A673 (cell line): ENCODE results near the gene JAGN1. TPM values are rescaled to one million over a fixed set of nuclear protein-coding genes. Genes with fewer than 3 reads are reported as not detected.
"Not testable (repeated sequence)": the region's sequence is repeated elsewhere in the genome, so short reads cannot be mapped to it uniquely, and the experiment has no call there.

Experiments used
- BruUV-seq: library from RNA; stranded (reverse); fragments of 400-500 nt; replicated peaks from 2 replicates; lab custom pipeline; 2021; lab: Mats Ljungman, UMichigan
- CTCF ChIA-PET: fragments of 300-600 bp; sonication (Branson Sonifier 250); formaldehyde crosslinking; loops from one replicate; lab custom pipeline; 2022; ENCODE audit warnings: antibody characterized with exemption; lab: Charles Lee
- POLR2A ChIA-PET: fragments of 300-600 bp; sonication (Branson Sonifier 250); formaldehyde crosslinking; loops from one replicate; lab custom pipeline; 2022; ENCODE audit warnings: antibody characterized with exemption; ENCODE audit not compliant: low non-redundant PET; lab: Charles Lee
- DNase-seq: peaks from one replicate; pipeline ENCODE4 v3.0.0-alpha.2; 2015; ENCODE audit warnings: low spot score
- H3K27ac ChIP-seq: fragments of 200-600 bp; sonication (generic); 2 replicates; pipeline ENCODE4 v1.5.1; 2016; ENCODE audit warnings: mixed run types, low read depth, mild to moderate bottlenecking, mixed read lengths, antibody characterized with exemption, low read length; ENCODE audit not compliant: poor library complexity, severe bottlenecking
- H3K27me3 ChIP-seq: fragments of 200-600 bp; sonication (generic); replicated peaks from 2 replicates; pipeline ENCODE4 v1.6.1; 2017; ENCODE audit warnings: mixed run types, low read depth, mild to moderate bottlenecking, mixed read lengths, antibody characterized with exemption, low read length; ENCODE audit not compliant: insufficient read depth, poor library complexity
- H3K36me3 ChIP-seq: fragments of 200-600 bp; sonication (generic); 2 replicates; pipeline ENCODE4 v1.6.1; 2016; ENCODE audit warnings: mixed run types, mild to moderate bottlenecking, mixed read lengths, antibody characterized with exemption, low read length; ENCODE audit not compliant: insufficient read depth, poor library complexity, severe bottlenecking
- H3K4me1 ChIP-seq: fragments of 200-600 bp; sonication (generic); 2 replicates; pipeline ENCODE4 v1.6.1; 2017; ENCODE audit warnings: mixed run types, mild to moderate bottlenecking, mixed read lengths, antibody characterized with exemption, low read length; ENCODE audit not compliant: insufficient read depth, poor library complexity, severe bottlenecking
- H3K4me3 ChIP-seq: fragments of 200-600 bp; sonication (generic); 2 replicates; pipeline ENCODE4 v1.5.1; 2016; ENCODE audit warnings: low read depth, mixed run types, mild to moderate bottlenecking, mixed read lengths, low read length; ENCODE audit not compliant: poor library complexity, severe bottlenecking
- H3K9me3 ChIP-seq: fragments of 200-600 bp; sonication (generic); 2 replicates; pipeline ENCODE4 v1.6.1; 2016; ENCODE audit warnings: mixed run types, low read depth, mild to moderate bottlenecking, mixed read lengths, antibody characterized with exemption, low read length; ENCODE audit not compliant: poor library complexity, severe bottlenecking
- EZH2 ChIP-seq: fragments of 200-600 bp; sonication (generic); IDR thresholded peaks from 2 replicates; pipeline ENCODE4 v1.6.1; 2017; ENCODE audit warnings: borderline replicate concordance, low read depth, mild to moderate bottlenecking, mixed read lengths, antibody characterized with exemption, low read length; ENCODE audit not compliant: poor library complexity, severe bottlenecking
- intact Hi-C: fragments of 100-400 bp; cut with micrococcal nuclease; formaldehyde crosslinking; loops from one replicate; pipeline ENCODE4 v1.10.0; 2022; ENCODE audit not compliant: unreplicated experiment
- total RNA-seq: library from RNA; stranded (reverse); gene quantifications from 2 replicates; pipeline ENCODE4 v1.2.3, GENCODE V29; 2021
- TF ChIP-seq, protein P1 (sequence below): fragments of 300-800, 200-600 bp; sonication (generic); conservative IDR thresholded peaks from 2 replicates; pipeline ENCODE4 v1.5.1; 2017; ENCODE audit warnings: low read depth, mild to moderate bottlenecking, antibody characterized with exemption, low read length, moderate library complexity, mixed read lengths

Gene JAGN1
- total RNA-seq, 1 experiment from 2014 or later = 38.1 TPM

DNA sequence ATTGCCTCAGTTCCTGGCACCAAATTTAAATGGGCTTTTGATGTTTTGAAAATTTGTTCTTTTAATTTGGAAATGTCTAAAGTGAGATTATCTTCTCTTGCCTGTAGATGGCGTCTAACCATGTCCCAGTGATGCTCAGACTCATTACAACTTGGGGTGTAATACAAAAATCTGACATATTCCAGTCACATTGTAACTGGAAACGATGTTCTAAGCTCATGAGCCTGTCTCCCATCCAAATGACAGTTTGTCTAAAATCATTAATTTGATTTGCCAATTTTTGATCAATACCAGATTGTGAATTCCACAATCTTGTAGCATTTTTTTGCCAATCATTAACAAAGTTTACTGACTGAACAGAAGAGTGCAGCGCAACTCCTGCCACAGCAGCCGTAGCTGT, 41.5 kb upstream of the JAGN1 start:
- intact Hi-C loops, H3K4me1 ChIP-seq, CTCF ChIA-PET, H3K36me3 ChIP-seq, BruUV-seq, H3K27ac ChIP-seq, POLR2A ChIA-PET, H3K27me3 ChIP-seq, H3K9me3 ChIP-seq, H3K4me3 ChIP-seq: not testable (repeated sequence)
- TF ChIP-seq, protein P1, sequence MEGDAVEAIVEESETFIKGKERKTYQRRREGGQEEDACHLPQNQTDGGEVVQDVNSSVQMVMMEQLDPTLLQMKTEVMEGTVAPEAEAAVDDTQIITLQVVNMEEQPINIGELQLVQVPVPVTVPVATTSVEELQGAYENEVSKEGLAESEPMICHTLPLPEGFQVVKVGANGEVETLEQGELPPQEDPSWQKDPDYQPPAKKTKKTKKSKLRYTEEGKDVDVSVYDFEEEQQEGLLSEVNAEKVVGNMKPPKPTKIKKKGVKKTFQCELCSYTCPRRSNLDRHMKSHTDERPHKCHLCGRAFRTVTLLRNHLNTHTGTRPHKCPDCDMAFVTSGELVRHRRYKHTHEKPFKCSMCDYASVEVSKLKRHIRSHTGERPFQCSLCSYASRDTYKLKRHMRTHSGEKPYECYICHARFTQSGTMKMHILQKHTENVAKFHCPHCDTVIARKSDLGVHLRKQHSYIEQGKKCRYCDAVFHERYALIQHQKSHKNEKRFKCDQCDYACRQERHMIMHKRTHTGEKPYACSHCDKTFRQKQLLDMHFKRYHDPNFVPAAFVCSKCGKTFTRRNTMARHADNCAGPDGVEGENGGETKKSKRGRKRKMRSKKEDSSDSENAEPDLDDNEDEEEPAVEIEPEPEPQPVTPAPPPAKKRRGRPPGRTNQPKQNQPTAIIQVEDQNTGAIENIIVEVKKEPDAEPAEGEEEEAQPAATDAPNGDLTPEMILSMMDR = peak; percentile 53
- DNase-seq = peak; percentile 34

DNA sequence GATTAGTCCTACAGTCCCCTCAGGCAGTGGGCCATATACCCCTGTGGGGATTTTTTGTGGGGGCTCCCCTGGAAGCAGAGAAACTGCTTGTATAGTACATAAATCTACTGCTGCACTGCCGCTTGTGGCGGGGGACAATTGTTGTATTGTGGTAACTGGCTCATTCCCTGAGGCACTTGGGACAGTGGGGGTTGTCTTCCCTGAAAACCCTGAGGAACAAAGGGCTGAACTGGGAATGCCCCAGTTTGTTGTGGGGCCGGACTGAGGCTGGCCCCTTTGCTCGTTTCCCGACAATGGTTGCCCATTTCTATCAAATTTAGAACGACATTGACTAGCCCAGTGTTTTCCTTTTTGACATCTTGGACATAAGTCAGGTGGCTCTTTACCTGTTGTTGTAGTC, 39.0 kb upstream of the JAGN1 start:
- H3K27me3 ChIP-seq, H3K36me3 ChIP-seq, H3K4me1 ChIP-seq, H3K27ac ChIP-seq, BruUV-seq, CTCF ChIA-PET, POLR2A ChIA-PET, H3K4me3 ChIP-seq, H3K9me3 ChIP-seq, intact Hi-C loops, DNase-seq: not testable (repeated sequence)

DNA sequence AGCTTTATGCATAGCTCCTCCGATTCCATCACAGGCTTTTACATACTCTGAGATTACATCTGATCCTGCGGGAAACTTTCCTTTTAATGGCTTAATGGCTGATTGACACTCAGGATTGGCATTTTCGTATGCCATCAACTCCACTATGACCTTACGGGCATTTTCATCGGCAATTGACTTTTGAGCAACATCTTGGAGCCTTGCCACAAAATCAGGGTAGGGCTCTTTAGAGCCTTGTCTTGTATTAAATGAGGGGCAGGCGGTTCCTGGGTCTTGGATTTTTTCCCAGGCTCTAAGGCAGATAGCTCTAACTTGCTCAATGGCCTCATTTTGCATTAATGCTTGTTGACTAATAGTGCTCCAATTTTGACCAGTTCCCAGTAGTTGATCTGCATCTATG, 38.5 kb upstream of the JAGN1 start:
- DNase-seq, H3K4me1 ChIP-seq, BruUV-seq, H3K27me3 ChIP-seq, H3K4me3 ChIP-seq, H3K36me3 ChIP-seq, H3K27ac ChIP-seq, CTCF ChIA-PET, intact Hi-C loops, POLR2A ChIA-PET, H3K9me3 ChIP-seq: not testable (repeated sequence)

DNA sequence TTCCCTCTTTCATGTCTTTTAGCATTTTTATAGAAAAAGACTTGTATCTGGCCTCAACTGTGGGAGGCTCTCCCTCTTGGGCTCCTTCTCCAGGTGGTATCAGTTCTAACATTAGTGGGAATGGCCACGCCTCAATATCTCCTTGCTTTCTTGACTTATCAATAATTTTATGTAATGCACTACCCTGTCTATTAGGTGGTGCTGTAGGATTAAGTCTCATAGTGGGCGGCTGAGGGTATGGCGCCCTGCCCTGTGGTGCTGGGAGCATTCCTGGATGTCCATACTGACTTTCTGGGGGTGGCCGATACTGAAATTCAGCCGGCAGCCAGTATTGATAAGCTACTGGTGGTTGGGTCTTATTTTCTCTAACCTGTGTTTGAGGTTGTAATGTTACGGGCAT, 37.9 kb upstream of the JAGN1 start:
- intact Hi-C loops = no loop called here
- TF ChIP-seq, protein P1 = no peak
- TF ChIP-seq EZH2 = no peak
- CTCF ChIA-PET = no interaction called here
- BruUV-seq = no TSS peak
- Histone ChIP-seq H3K27me3 (no peaks in the 10 kb centered on the region), H3K36me3 (no peaks in the 10 kb centered on the region), H3K4me3 (no peak overlapping the region), H3K27ac (no peak overlapping the region), H3K4me1 (no peaks in the 10 kb centered on the region), H3K9me3 (no peaks in the 10 kb centered on the region)
- no peak for DNase-seq
- POLR2A ChIA-PET = no interaction called here

DNA sequence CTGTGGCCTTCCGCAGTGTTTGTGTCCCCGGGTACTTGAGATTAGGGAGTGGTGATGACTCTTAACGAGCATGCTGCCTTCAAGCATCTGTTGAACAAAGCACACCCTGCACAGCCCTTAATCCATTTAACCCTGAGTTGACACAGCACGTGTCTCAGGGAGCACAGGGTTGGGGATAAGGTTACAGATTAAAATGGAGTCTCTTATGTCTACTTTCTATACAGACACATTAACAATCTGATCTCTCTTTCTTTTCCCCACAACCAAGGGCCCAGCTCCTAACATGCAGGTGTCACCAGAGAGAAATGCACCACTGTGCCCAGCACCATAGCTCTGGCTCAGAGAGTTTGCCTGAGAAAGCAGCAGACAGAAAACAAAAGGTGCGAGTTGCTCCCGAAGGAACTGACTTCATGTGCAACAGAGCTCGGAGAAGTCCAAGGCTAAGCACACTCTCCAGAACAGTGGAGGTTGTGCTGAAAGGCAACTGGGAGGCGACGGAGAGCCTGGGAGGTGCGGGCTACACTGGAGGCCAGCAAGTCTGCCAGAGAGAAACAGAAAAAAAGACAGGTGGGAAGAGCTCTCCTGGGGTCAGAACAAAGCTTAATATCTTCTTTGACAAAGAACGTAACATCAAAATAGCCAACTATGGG, 36.0 kb upstream of the JAGN1 start:
- BruUV-seq, CTCF ChIA-PET, POLR2A ChIA-PET, H3K36me3 ChIP-seq, DNase-seq, H3K4me1 ChIP-seq, intact Hi-C loops, H3K9me3 ChIP-seq, H3K4me3 ChIP-seq, H3K27ac ChIP-seq, H3K27me3 ChIP-seq: not testable (repeated sequence)
